ENCODE measurements around the gene NPAS2.

Gene NPAS2

GRCh38 chr2:100807707-100808106 lies 12.2 kb upstream of the NPAS2 start:
- Histone ChIP-seq H3K27me3 (ENCODE audit: insufficient read depth, low read length, poor library complexity, severe bottlenecking) (no peaks in the 10 kb centered on the region), H2AFZ (ENCODE audit: low read length) (no peak overlapping the region), H3K9me3 (ENCODE audit: insufficient read depth, low read depth, low read length) (no peaks in the 10 kb centered on the region), H3K79me2 (ENCODE audit: insufficient read depth, low read length) (no peaks in the 10 kb centered on the region), H3K9ac (ENCODE audit: low read depth, low read length, poor library complexity, severe bottlenecking) (no peak overlapping the region), H3K4me2 (ENCODE audit: low read depth, low read length, poor library complexity, severe bottlenecking) (no peak overlapping the region), H3F3A (ENCODE audit: low read depth) (no peaks in the 10 kb centered on the region), H3K4me1 (ENCODE audit: insufficient read depth, low read length, poor library complexity, severe bottlenecking) (no peaks in the 10 kb centered on the region), H3K36me3 (ENCODE audit: insufficient read depth, low read length) (no peaks in the 10 kb centered on the region), H3K4me3 (ENCODE audit: low read length, poor library complexity, severe bottlenecking) (no peak overlapping the region), H4K20me1 (ENCODE audit: insufficient read depth, low read length, poor library complexity, severe bottlenecking) (no peaks in the 10 kb centered on the region), H3K9me2 (replicated peaks; ENCODE audit: low read depth, low read length) (no peaks in the 10 kb centered on the region)
- TF ChIP-seq CTCF (conservative IDR thresholded peaks at IDR 0.05; ENCODE audit: low read length) (no peak), EZH2phosphoT487 (IDR thresholded peaks at IDR 0.05; ENCODE audit: borderline replicate concordance) (no peak)

DNA sequence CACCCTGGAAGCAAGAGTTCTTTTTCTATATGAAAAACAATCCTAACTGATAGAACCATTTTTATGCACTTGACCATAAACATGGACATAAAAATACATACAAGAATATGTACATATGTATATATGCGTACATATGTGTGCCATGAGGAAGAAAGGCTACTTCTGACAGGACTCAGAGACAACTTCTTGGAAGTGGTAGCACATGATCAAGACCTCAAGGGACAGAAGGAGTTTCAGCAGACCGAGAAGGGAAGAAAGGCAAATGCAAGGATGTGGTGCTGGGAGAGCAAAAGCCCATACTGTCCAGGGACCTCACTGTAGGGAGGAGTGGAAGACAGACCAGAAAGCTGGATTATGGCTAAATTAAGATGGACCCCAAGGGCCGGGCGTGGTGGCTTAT lies 11.4 kb upstream of the NPAS2 start:
- Histone ChIP-seq H3K4me1 (ENCODE audit: insufficient read depth, low read length, poor library complexity, severe bottlenecking) (no peaks in the 10 kb centered on the region), H4K20me1 (ENCODE audit: insufficient read depth, low read length, poor library complexity, severe bottlenecking) (no peaks in the 10 kb centered on the region), H3K79me2 (ENCODE audit: insufficient read depth, low read length) (no peaks in the 10 kb centered on the region), H2AFZ (ENCODE audit: low read length) (no peak overlapping the region), H3K9ac (ENCODE audit: low read depth, low read length, poor library complexity, severe bottlenecking) (no peak overlapping the region), H3K9me2 (replicated peaks; ENCODE audit: low read depth, low read length) (no peaks in the 10 kb centered on the region), H3K27me3 (ENCODE audit: insufficient read depth, low read length, poor library complexity, severe bottlenecking) (no peaks in the 10 kb centered on the region), H3K36me3 (ENCODE audit: insufficient read depth, low read length) (no peaks in the 10 kb centered on the region), H3F3A (ENCODE audit: low read depth) (no peaks in the 10 kb centered on the region), H3K4me3 (ENCODE audit: low read length, poor library complexity, severe bottlenecking) (no peak overlapping the region), H3K4me2 (ENCODE audit: low read depth, low read length, poor library complexity, severe bottlenecking) (no peak overlapping the region), H3K9me3 (ENCODE audit: insufficient read depth, low read depth, low read length) (no peaks in the 10 kb centered on the region)
- TF ChIP-seq CTCF (conservative IDR thresholded peaks at IDR 0.05; ENCODE audit: low read length), result no peak
- no peak for TF ChIP-seq EZH2phosphoT487 (IDR thresholded peaks at IDR 0.05; ENCODE audit: borderline replicate concordance)

GRCh38 chr2:100809506-100809905 lies 10.4 kb upstream of the NPAS2 start:
- Histone ChIP-seq H3K36me3 (ENCODE audit: insufficient read depth, low read length) (no peaks in the 10 kb centered on the region), H3F3A (ENCODE audit: low read depth) (no peaks in the 10 kb centered on the region), H4K20me1 (ENCODE audit: insufficient read depth, low read length, poor library complexity, severe bottlenecking) (no peaks in the 10 kb centered on the region), H3K4me1 (ENCODE audit: insufficient read depth, low read length, poor library complexity, severe bottlenecking) (no peaks in the 10 kb centered on the region), H3K4me3 (ENCODE audit: low read length, poor library complexity, severe bottlenecking) (no peak overlapping the region), H2AFZ (ENCODE audit: low read length) (no peak overlapping the region), H3K27me3 (ENCODE audit: insufficient read depth, low read length, poor library complexity, severe bottlenecking) (no peaks in the 10 kb centered on the region), H3K9ac (ENCODE audit: low read depth, low read length, poor library complexity, severe bottlenecking) (no peak overlapping the region), H3K9me3 (ENCODE audit: insufficient read depth, low read depth, low read length) (no peaks in the 10 kb centered on the region), H3K4me2 (ENCODE audit: low read depth, low read length, poor library complexity, severe bottlenecking) (no peak overlapping the region), H3K79me2 (ENCODE audit: insufficient read depth, low read length) (no peaks in the 10 kb centered on the region), H3K9me2 (replicated peaks; ENCODE audit: low read depth, low read length) (no peaks in the 10 kb centered on the region)
- TF ChIP-seq CTCF (conservative IDR thresholded peaks at IDR 0.05; ENCODE audit: low read length) (no peak), EZH2phosphoT487 (IDR thresholded peaks at IDR 0.05; ENCODE audit: borderline replicate concordance) (no peak)

All from Loucy (cell line).